ENCODE data around the gene CABP2.
A peak's percentile ranks its signal among the peaks of the same experiment; 100 is the strongest.
"Not testable (repeated sequence)": the region's sequence is repeated elsewhere in the genome, so short reads cannot be mapped to it uniquely, and the experiment has no call there.

CABP2 gene

GRCh38 chr11:67522844-67523555 lies at the start of gene CABP2:
CABP2 (minus strand) TSS chr11:67523446; CDS start chr11:67523326, 120 bp downstream.
- DNase-seq, result no peak

- DNase-seq, result peak; percentile 27
Observed at GRCh38 chr11:67572747-67573419, 49.6 kb upstream of the CABP2 start.

- DNase-seq, result no peak
Observed at GRCh38 chr11:67572305-67572704, 49.1 kb upstream of the CABP2 start.

- DNase-seq, result no peak
Observed at GRCh38 chr11:67571443-67571842, 48.2 kb upstream of the CABP2 start.

- no peak for DNase-seq
Observed at GRCh38 chr11:67564230-67564629, 41.0 kb upstream of the CABP2 start.

GRCh38 chr11:67563705-67564114 lies 40.5 kb upstream of the CABP2 start:
- DNase-seq, result not testable (repeated sequence)

- no peak for DNase-seq
Observed at GRCh38 chr11:67562963-67563704, 39.9 kb upstream of the CABP2 start.

- DNase-seq, result no peak
Observed at GRCh38 chr11:67561971-67562619, 38.8 kb upstream of the CABP2 start.

- no peak for DNase-seq
Observed at GRCh38 chr11:67558084-67558772, 35.0 kb upstream of the CABP2 start.

GRCh38 chr11:67556244-67556643 lies 33.0 kb upstream of the CABP2 start:
- no peak for DNase-seq

GRCh38 chr11:67551697-67552096 lies 28.5 kb upstream of the CABP2 start:
- not testable (repeated sequence) for DNase-seq

GRCh38 chr11:67551127-67551526 lies 27.9 kb upstream of the CABP2 start:
- DNase-seq, result no peak

GRCh38 chr11:67548555-67549110 lies 25.4 kb upstream of the CABP2 start:
- DNase-seq, result no peak

- not testable (repeated sequence) for DNase-seq
Observed at GRCh38 chr11:67548112-67548511, 24.9 kb upstream of the CABP2 start.

- DNase-seq, result no peak
Observed at GRCh38 chr11:67545280-67545679, 22.0 kb upstream of the CABP2 start.

- no peak for DNase-seq
Observed at GRCh38 chr11:67544616-67545242, 21.5 kb upstream of the CABP2 start.

GRCh38 chr11:67543585-67543984 lies 20.3 kb upstream of the CABP2 start:
- no peak for DNase-seq

GRCh38 chr11:67542971-67543370 lies 19.7 kb upstream of the CABP2 start:
- DNase-seq, result no peak

- DNase-seq, result no peak
Observed at GRCh38 chr11:67542169-67542568, 18.9 kb upstream of the CABP2 start.

GRCh38 chr11:67541198-67541597 lies 18.0 kb upstream of the CABP2 start:
- DNase-seq, result no peak

GRCh38 chr11:67539550-67539949 lies 16.3 kb upstream of the CABP2 start:
- DNase-seq, result no peak
